WTC11 (cell line): ENCODE measurements around the gene LSM12. TPM values are rescaled to one million over a fixed set of nuclear protein-coding genes. Genes with fewer than 3 reads are reported as not detected.
A peak's percentile ranks its signal among the peaks of the same experiment; 100 is the strongest.

Experiments used
- ATAC-seq: fragments of 200-7000 bp; cut with Tn5 transposase; 2 replicates; pipeline ENCODE4 v1.10.0; 2021; ENCODE audit warnings: mild to moderate bottlenecking, moderate library complexity
- CTCF ChIA-PET: fragments of 300-600 bp; sonication (Branson Sonifier 250); formaldehyde crosslinking; loops from one replicate; lab custom pipeline; 2021; ENCODE audit warnings: antibody characterized with exemption; lab: Charles Lee
- POLR2A ChIA-PET: fragments of 350-600 bp; sonication (Branson Sonifier 250); formaldehyde crosslinking; loops from one replicate; lab custom pipeline; 2021; ENCODE audit warnings: antibody characterized with exemption; lab: Charles Lee
- DNase-seq: peaks from one replicate; pipeline ENCODE4 v3.0.0; 2021; ENCODE audit warnings: low spot score
- H3K27ac Mint-ChIP-seq: 2 replicates; pipeline ENCODE4 v1.8.0; 2021; ENCODE audit warnings: mixed read lengths
- H3K27me3 Mint-ChIP-seq: 2 replicates; pipeline ENCODE4 v1.8.0; 2021; ENCODE audit warnings: low read depth, mild to moderate bottlenecking, moderate library complexity, mixed read lengths
- H3K36me3 Mint-ChIP-seq: 2 replicates; pipeline ENCODE4 v1.8.0; 2021; ENCODE audit warnings: mixed read lengths
- H3K4me1 Mint-ChIP-seq: 2 replicates; pipeline ENCODE4 v1.8.0; 2022; ENCODE audit warnings: mixed read lengths
- H3K4me3 Mint-ChIP-seq: 2 replicates; pipeline ENCODE4 v1.8.0; 2021; ENCODE audit warnings: mild to moderate bottlenecking, moderate library complexity, mixed read lengths
- H3K9me3 Mint-ChIP-seq: 2 replicates; pipeline ENCODE4 v1.8.0; 2021; ENCODE audit warnings: mixed read lengths
- CBFB ChIP-seq: sonication (generic); formaldehyde crosslinking; IDR thresholded peaks from 2 replicates; pipeline ENCODE4 v1.8.1; 2022; ENCODE audit warnings: mild to moderate bottlenecking, low read depth, missing genetic modification reagents
- CREB1 ChIP-seq: sonication (generic); formaldehyde crosslinking; IDR thresholded peaks from 2 replicates; pipeline ENCODE4 v1.8.0; 2023; ENCODE audit warnings: mild to moderate bottlenecking, missing genetic modification reagents
- ETV6 ChIP-seq: sonication (generic); formaldehyde crosslinking; IDR thresholded peaks from 2 replicates; pipeline ENCODE4 v1.8.1; 2022; ENCODE audit warnings: mild to moderate bottlenecking, missing genetic modification reagents
- FOXP1 ChIP-seq: sonication (generic); formaldehyde crosslinking; IDR thresholded peaks from 2 replicates; pipeline ENCODE4 v1.8.0; 2022; ENCODE audit warnings: missing genetic modification reagents, mild to moderate bottlenecking, moderate library complexity, borderline replicate concordance
- GABPB1 ChIP-seq: sonication (generic); formaldehyde crosslinking; IDR thresholded peaks from 2 replicates; pipeline ENCODE4 v1.8.1; 2023; ENCODE audit warnings: mild to moderate bottlenecking, missing genetic modification reagents
- HMGA2 ChIP-seq: fragments of 250-450 bp; sonication (Bioruptor Pico); IDR thresholded peaks from 2 replicates; pipeline ENCODE4 v1.4.0; 2021; ENCODE audit warnings: mild to moderate bottlenecking, moderate library complexity
- IRF2 ChIP-seq: sonication (generic); formaldehyde crosslinking; IDR thresholded peaks from 2 replicates; pipeline ENCODE4 v1.8.0; 2022; ENCODE audit warnings: low read depth, missing genetic modification reagents, borderline replicate concordance
- MYBL2 ChIP-seq: sonication (generic); formaldehyde crosslinking; IDR thresholded peaks from 2 replicates; pipeline ENCODE4 v1.8.1; 2023; ENCODE audit warnings: mild to moderate bottlenecking, moderate library complexity, missing genetic modification reagents
- NFYB ChIP-seq: sonication (generic); formaldehyde crosslinking; conservative IDR thresholded peaks from 2 replicates; pipeline ENCODE4 v1.8.0; 2022; ENCODE audit warnings: low read depth, missing genetic modification reagents
- NR1H2 ChIP-seq: sonication (generic); formaldehyde crosslinking; IDR thresholded peaks from 2 replicates; pipeline ENCODE4 v1.9.0; 2021; ENCODE audit warnings: mild to moderate bottlenecking, moderate library complexity, missing genetic modification reagents
- PRRX2 ChIP-seq: fragments of 250-450 bp; sonication (Bioruptor Pico); IDR thresholded peaks from 2 replicates; pipeline ENCODE4 v1.8.0; 2021; ENCODE audit warnings: mild to moderate bottlenecking
- SOX15 ChIP-seq: fragments of 250-450 bp; sonication (Bioruptor Pico); IDR thresholded peaks from 2 replicates; pipeline ENCODE4 v1.9.0; 2021; ENCODE audit warnings: mild to moderate bottlenecking
- TEAD1 ChIP-seq: sonication (generic); formaldehyde crosslinking; IDR thresholded peaks from 2 replicates; pipeline ENCODE4 v1.8.0; 2022; ENCODE audit warnings: mild to moderate bottlenecking, missing genetic modification reagents
- TP53 ChIP-seq: sonication (generic); formaldehyde crosslinking; IDR thresholded peaks from 2 replicates; pipeline ENCODE4 v1.8.1; 2023; ENCODE audit warnings: mild to moderate bottlenecking, missing genetic modification reagents
- ZNF121 ChIP-seq: sonication (generic); formaldehyde crosslinking; IDR thresholded peaks from 2 replicates; pipeline ENCODE4 v1.8.0; 2023; ENCODE audit warnings: missing genetic modification reagents
- ZNF263 ChIP-seq: sonication (generic); formaldehyde crosslinking; IDR thresholded peaks from 2 replicates; pipeline ENCODE4 v1.8.1; 2022; ENCODE audit warnings: low read depth, mild to moderate bottlenecking, moderate library complexity, missing genetic modification reagents
- total RNA-seq: library from RNA; stranded (reverse); gene quantifications from 3 replicates; pipeline ENCODE4 v1.2.3, GENCODE V29; 2021
- TF ChIP-seq, protein P1 (sequence below): sonication (generic); formaldehyde crosslinking; IDR thresholded peaks from 2 replicates; pipeline ENCODE4 v1.8.0; 2022; ENCODE audit warnings: mild to moderate bottlenecking, missing genetic modification reagents
- TF ChIP-seq, protein P2 (sequence below): sonication (generic); formaldehyde crosslinking; IDR thresholded peaks from 2 replicates; pipeline ENCODE4 v1.8.1; 2023; ENCODE audit warnings: mild to moderate bottlenecking, missing genetic modification reagents
- TF ChIP-seq, protein P3 (sequence below): fragments of 250-450 bp; sonication (Bioruptor Pico); IDR thresholded peaks from 2 replicates; pipeline ENCODE4 v1.8.0; 2021; ENCODE audit warnings: mild to moderate bottlenecking
- TF ChIP-seq, protein P4 (sequence below): sonication (generic); formaldehyde crosslinking; IDR thresholded peaks from 2 replicates; pipeline ENCODE4 v1.8.1; 2023; ENCODE audit warnings: mild to moderate bottlenecking, missing genetic modification reagents, moderate library complexity
- TF ChIP-seq, protein P5 (sequence below): fragments of 250-450 bp; sonication (Bioruptor Pico); IDR thresholded peaks from 2 replicates; pipeline ENCODE4 v1.9.0; 2021; ENCODE audit warnings: mild to moderate bottlenecking
- TF ChIP-seq, protein P6 (sequence below): sonication (generic); formaldehyde crosslinking; IDR thresholded peaks from 2 replicates; pipeline ENCODE4 v1.8.1; 2022; ENCODE audit warnings: mild to moderate bottlenecking, missing genetic modification reagents, moderate library complexity, borderline replicate concordance
- TF ChIP-seq, protein P7 (sequence below): fragments of 250-450 bp; sonication (Bioruptor Pico); IDR thresholded peaks from 2 replicates; pipeline ENCODE4 v2.1.2; 2022; ENCODE audit warnings: mild to moderate bottlenecking, moderate library complexity

The LSM12 gene
- total RNA-seq, 1 experiment from 2014 or later: 102 TPM

DNA sequence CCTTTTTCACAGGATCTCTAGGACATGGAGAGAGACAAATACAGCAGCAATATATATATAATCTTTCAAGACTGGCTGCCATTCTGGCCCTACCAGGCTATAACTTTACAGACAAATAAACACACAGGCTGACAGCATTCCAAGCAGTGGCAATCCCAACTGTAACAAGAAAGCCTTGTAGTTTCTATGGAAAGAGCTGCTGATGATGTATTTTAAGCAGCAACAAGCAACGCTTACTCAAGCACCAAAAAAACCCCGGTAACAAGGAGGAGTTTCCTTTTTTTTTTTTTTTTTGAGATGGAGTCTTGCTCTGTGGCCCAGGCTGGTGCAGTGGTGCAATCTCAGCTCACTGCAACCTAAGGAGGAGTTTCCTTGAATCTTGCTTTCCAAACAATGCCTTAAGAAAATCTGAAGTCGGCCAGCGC is 23.2 kb downstream of the LSM12 start (continued):
- TF ChIP-seq, protein P1, sequence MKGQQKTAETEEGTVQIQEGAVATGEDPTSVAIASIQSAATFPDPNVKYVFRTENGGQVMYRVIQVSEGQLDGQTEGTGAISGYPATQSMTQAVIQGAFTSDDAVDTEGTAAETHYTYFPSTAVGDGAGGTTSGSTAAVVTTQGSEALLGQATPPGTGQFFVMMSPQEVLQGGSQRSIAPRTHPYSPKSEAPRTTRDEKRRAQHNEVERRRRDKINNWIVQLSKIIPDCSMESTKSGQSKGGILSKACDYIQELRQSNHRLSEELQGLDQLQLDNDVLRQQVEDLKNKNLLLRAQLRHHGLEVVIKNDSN: no peak
- TF ChIP-seq, protein P2, sequence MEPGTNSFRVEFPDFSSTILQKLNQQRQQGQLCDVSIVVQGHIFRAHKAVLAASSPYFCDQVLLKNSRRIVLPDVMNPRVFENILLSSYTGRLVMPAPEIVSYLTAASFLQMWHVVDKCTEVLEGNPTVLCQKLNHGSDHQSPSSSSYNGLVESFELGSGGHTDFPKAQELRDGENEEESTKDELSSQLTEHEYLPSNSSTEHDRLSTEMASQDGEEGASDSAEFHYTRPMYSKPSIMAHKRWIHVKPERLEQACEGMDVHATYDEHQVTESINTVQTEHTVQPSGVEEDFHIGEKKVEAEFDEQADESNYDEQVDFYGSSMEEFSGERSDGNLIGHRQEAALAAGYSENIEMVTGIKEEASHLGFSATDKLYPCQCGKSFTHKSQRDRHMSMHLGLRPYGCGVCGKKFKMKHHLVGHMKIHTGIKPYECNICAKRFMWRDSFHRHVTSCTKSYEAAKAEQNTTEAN: no peak
- TF ChIP-seq, protein P3, sequence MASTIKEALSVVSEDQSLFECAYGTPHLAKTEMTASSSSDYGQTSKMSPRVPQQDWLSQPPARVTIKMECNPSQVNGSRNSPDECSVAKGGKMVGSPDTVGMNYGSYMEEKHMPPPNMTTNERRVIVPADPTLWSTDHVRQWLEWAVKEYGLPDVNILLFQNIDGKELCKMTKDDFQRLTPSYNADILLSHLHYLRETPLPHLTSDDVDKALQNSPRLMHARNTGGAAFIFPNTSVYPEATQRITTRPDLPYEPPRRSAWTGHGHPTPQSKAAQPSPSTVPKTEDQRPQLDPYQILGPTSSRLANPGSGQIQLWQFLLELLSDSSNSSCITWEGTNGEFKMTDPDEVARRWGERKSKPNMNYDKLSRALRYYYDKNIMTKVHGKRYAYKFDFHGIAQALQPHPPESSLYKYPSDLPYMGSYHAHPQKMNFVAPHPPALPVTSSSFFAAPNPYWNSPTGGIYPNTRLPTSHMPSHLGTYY (CRISPR knock-in tag): no peak
- TF ChIP-seq TP53 (CRISPR knock-in tag) (no peak), ZNF263 (no peak), SOX15 (no peak), ETV6 (CRISPR knock-in tag) (no peak), PRRX2 (CRISPR knock-in tag) (no peak), MYBL2 (no peak), NFYB (CRISPR knock-in tag) (no peak)

DNA sequence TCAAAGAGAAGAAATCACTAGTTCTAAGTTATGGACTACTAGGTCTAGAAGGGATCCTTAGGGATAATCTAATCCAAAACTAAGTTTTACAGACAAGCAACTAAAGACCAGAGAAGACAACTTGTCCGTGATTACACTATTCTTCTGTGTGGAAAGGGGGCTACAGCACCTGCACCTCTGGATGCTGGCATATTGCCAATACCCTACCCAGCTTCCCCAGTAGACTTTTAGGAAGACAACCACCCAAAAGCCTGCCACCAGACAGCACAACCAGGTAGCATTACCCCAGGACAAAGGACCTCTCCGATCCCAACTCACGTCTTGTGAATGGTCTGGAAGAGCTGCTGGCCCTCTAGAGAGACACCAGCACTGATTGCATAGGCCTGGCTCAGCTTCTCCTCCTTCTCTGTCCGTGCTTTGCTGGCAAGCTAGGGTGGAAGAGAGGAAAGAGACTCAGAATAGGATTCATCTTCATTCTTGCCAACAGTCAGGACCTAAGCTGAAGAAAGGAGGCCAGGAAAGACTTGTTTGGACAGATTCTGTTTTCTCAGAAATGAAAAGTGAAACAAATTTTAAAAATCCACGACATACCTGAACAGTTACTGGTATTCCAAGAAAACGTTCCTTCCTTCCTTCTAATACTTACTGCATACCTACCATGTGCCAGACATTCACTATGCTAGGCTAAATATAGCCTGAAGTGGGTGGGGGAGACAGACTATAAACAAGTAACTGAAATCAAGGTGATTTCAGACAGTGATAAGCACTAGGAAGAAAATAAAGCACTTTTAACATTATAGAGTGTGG is 26.4 kb downstream of the LSM12 start:
- H3K36me3 Mint-ChIP-seq: peaks cover 35% of the 10 kb centered on the region
- CTCF ChIA-PET: interaction anchor here (1.1 to 4.2 kb wide), 3 partner anchors 36 to 126 kb away, joined by 4 to 30 read pairs (median 9); partner anchors contain the start of gene NAGS
- peaks cover 12% of the 10 kb centered on the region for H3K4me1 Mint-ChIP-seq
- H3K27ac Mint-ChIP-seq: peak overlapping the region; percentile 79
- TF ChIP-seq GABPB1: no peak
- no peak for TF ChIP-seq ZNF121 (CRISPR knock-in tag)
- TF ChIP-seq, protein P2: no peak
- TF ChIP-seq TEAD1: no peak
- TF ChIP-seq HMGA2 (CRISPR knock-in tag): no peak
- TF ChIP-seq CBFB (CRISPR knock-in tag): no peak
- no peak for TF ChIP-seq IRF2 (CRISPR knock-in tag)
- TF ChIP-seq, protein P4, sequence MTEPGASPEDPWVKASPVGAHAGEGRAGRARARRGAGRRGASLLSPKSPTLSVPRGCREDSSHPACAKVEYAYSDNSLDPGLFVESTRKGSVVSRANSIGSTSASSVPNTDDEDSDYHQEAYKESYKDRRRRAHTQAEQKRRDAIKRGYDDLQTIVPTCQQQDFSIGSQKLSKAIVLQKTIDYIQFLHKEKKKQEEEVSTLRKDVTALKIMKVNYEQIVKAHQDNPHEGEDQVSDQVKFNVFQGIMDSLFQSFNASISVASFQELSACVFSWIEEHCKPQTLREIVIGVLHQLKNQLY (CRISPR knock-in tag): no peak
- no peak for TF ChIP-seq FOXP1
- ATAC-seq (no peak), DNase-seq (no peak)
- no peaks in the 10 kb centered on the region for H3K9me3 Mint-ChIP-seq
- POLR2A ChIA-PET: no interaction called here
- no peaks in the 10 kb centered on the region for H3K27me3 Mint-ChIP-seq
- H3K4me3 Mint-ChIP-seq: no peak overlapping the region

DNA sequence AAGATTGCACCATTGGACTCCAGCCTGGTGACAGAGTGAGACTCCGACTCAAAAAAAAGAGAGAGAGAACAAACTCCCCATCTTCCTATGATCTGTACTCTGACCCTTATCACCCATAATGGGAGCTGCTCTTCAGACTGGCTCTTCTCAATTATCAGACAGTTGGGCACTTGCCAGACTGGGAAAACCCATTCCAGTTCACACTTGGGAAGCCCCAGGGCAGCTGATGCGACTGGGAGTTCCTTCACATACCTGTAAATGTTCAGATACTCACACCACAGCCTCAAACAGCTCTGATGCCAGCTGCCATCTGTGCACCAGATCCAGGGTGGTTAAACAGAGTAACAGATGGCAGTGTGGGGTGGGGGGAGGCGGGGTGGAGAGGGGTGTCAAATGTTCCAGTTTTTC is 27.9 kb downstream of the LSM12 start:
- Mint-ChIP-seq H3K27ac (no peak overlapping the region), H3K4me3 (no peak overlapping the region), H3K9me3 (no peaks in the 10 kb centered on the region), H3K36me3 (peaks cover 44% of the 10 kb centered on the region), H3K4me1 (no peaks in the 10 kb centered on the region), H3K27me3 (no peaks in the 10 kb centered on the region)
- ATAC-seq (no peak), DNase-seq (no peak)
- ChIA-PET CTCF (no interaction called here), POLR2A (no interaction called here)
- TF ChIP-seq FOXP1 (no peak), CREB1 (CRISPR knock-in tag) (no peak), NR1H2 (CRISPR knock-in tag) (no peak), GABPB1 (no peak)
- TF ChIP-seq, protein P5, sequence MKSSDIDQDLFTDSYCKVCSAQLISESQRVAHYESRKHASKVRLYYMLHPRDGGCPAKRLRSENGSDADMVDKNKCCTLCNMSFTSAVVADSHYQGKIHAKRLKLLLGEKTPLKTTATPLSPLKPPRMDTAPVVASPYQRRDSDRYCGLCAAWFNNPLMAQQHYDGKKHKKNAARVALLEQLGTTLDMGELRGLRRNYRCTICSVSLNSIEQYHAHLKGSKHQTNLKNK (CRISPR knock-in tag): no peak
- TF ChIP-seq, protein P6, sequence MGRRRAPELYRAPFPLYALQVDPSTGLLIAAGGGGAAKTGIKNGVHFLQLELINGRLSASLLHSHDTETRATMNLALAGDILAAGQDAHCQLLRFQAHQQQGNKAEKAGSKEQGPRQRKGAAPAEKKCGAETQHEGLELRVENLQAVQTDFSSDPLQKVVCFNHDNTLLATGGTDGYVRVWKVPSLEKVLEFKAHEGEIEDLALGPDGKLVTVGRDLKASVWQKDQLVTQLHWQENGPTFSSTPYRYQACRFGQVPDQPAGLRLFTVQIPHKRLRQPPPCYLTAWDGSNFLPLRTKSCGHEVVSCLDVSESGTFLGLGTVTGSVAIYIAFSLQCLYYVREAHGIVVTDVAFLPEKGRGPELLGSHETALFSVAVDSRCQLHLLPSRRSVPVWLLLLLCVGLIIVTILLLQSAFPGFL (CRISPR knock-in tag): no peak
- TF ChIP-seq, protein P7, sequence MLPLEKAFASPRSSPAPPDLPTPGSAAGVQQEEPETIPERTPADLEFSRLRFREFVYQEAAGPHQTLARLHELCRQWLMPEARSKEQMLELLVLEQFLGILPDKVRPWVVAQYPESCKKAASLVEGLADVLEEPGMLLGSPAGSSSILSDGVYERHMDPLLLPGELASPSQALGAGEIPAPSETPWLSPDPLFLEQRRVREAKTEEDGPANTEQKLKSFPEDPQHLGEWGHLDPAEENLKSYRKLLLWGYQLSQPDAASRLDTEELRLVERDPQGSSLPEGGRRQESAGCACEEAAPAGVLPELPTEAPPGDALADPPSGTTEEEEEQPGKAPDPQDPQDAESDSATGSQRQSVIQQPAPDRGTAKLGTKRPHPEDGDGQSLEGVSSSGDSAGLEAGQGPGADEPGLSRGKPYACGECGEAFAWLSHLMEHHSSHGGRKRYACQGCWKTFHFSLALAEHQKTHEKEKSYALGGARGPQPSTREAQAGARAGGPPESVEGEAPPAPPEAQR (CRISPR knock-in tag): no peak
